Thymus (tissue), 11 donors: ENCODE data around the gene GSTM4. TPM values are rescaled to one million over a fixed set of nuclear protein-coding genes. Genes with fewer than 3 reads are reported as not detected.
A peak's percentile ranks its signal among the peaks of the same experiment; 100 is the strongest.

ENCODE experiments used
- DNase-seq, 9 donors: peaks; one replicate each; pipeline ENCODE4 v3.0.0-alpha.2; 2013; ENCODE audit warnings: low spot score in 9 of 9, low read depth in 6 of 9, missing footprints in 1 of 9
- H3K27ac ChIP-seq, 2 donors: one replicate each; pipeline ENCODE4 v1.5.1; 2013; ENCODE audit warnings: control low read depth in 1 of 2, low read depth in 1 of 2, low read length in 1 of 2, mild to moderate bottlenecking in 1 of 2, moderate library complexity in 1 of 2
- H3K27me3 ChIP-seq, 2 donors: one replicate each; pipeline ENCODE4 v1.5.1; 2013; ENCODE audit warnings: low read length in 1 of 2; ENCODE audit not compliant: control insufficient read depth in 2 of 2, insufficient read depth in 1 of 2
- H3K36me3 ChIP-seq, 2 donors: one replicate each; pipeline ENCODE4 v1.5.1; 2013; ENCODE audit warnings: low read length in 1 of 2, mild to moderate bottlenecking in 1 of 2, moderate library complexity in 1 of 2; ENCODE audit not compliant: control insufficient read depth in 2 of 2, insufficient read depth in 2 of 2
- H3K4me1 ChIP-seq, 2 donors: one replicate each; pipeline ENCODE4 v1.5.1; 2013; ENCODE audit warnings: low read length in 2 of 2; ENCODE audit not compliant: control insufficient read depth in 2 of 2, insufficient read depth in 2 of 2
- H3K4me3 ChIP-seq, 2 donors: one replicate each; pipeline ENCODE4 v1.5.1; 2013; ENCODE audit warnings: low read length in 2 of 2, control low read depth in 1 of 2, mild to moderate bottlenecking in 1 of 2
- H3K9me3 ChIP-seq, 2 donors: one replicate each; pipeline ENCODE4 v1.5.1; 2013; ENCODE audit warnings: low read length in 1 of 2, mild to moderate bottlenecking in 1 of 2; ENCODE audit not compliant: control insufficient read depth in 2 of 2, insufficient read depth in 1 of 2
- WGBS: extraction: QIAGEN DNeasy Blood & Tissue Kit; methylation state at CpG from one replicate; pipeline ENCODE4 v1.1.7; 2013; 5-methylcytosine and 5-hydroxymethylcytosine counted together
- polyA plus RNA-seq: library from polyadenylated mRNA; stranded (reverse); fragments of 200-250 nt; gene quantifications from one replicate; pipeline ENCODE4 v1.2.3, GENCODE V29; 2013
- total RNA-seq: library from RNA; stranded (reverse); fragments of 120-200 nt; gene quantifications from one replicate; pipeline ENCODE4 v1.2.4, GENCODE V29; 2013
- donor health status: healthy.

Gene GSTM4
- total and polyA plus RNA-seq, 2 donors, result 6.7 to 15.6 TPM

DNA sequence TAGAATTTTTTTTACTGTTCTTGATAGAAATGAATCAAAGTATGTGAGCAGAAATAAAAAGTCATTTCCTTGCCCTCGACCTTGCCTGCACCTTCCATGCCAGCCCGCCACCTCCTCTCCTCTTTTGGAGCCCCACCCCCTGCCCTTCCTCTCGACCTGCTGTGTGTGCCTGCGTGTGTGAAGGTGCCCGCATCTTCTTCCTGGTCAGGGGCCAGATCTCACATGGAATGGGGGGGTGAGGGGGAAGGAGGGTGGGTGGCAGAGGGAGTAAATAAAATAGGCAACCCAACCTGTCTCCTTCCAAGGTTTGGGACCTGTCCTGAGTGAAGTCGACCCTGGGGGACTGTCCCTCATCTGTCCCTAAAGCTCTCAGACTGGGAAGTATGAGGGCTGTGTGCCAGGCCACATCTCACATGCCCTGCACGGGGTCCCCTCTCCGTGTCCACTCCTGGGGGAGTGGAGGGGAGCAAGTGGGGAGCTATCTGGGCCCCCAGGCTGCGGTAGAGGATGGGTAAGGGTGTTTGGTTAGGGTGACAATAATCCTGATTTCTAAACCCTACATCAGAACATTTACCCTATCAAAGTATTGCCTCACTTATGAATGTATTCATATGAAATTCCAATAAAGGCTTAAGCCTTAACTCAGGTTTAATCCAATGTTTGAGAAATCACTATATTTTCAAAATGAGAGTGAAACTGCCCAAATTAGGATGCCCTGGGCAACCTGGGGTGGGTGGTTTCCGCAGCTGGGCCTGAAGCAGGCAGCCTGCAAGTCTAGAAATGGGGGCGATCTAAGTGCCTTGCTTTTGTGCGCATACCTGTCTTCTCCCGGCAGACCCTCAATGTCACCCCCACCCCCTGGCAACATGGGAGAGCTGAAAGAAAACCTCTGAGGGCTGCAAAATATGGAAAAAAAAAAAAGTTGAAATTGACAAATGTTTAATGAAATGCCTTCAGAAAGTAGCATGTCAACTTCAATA is 20.8 kb upstream of the GSTM4 start:
- peaks cover 16 to 20% of the 10 kb centered on the region in 2 donors for H3K36me3 ChIP-seq
- no peak overlapping the region for H3K27ac ChIP-seq
- no peaks in the 10 kb centered on the region for H3K9me3 ChIP-seq
- peaks cover 0 to 12% of the 10 kb centered on the region in 2 donors for H3K4me1 ChIP-seq
- H3K4me3 ChIP-seq, result no peak overlapping the region
- H3K27me3 ChIP-seq, result no peaks in the 10 kb centered on the region
- no peak for DNase-seq
- 57% methylated on average over 13 of the region's 13 CpGs for WGBS

GRCh38 chr1:109635862-109636200 is 20.1 kb upstream of the GSTM4 start:
- peaks cover 12 to 15% of the 10 kb centered on the region in 2 donors for H3K36me3 ChIP-seq
- no peaks in the 10 kb centered on the region for H3K9me3 ChIP-seq
- DNase-seq, result no peak
- WGBS, result 98% methylated on average over 2 of the region's 2 CpGs
- H3K27me3 ChIP-seq, result no peaks in the 10 kb centered on the region
- no peak overlapping the region for H3K27ac ChIP-seq
- H3K4me3 ChIP-seq, result no peak overlapping the region
- peaks cover 0 to 14% of the 10 kb centered on the region in 2 donors for H3K4me1 ChIP-seq

- WGBS, result 92% methylated on average over 9 of the region's 9 CpGs
- no peak for DNase-seq
- peaks cover 6 to 10% of the 10 kb centered on the region in 2 donors for H3K36me3 ChIP-seq
- H3K27me3 ChIP-seq, result no peaks in the 10 kb centered on the region
- no peaks in the 10 kb centered on the region for H3K9me3 ChIP-seq
- H3K27ac ChIP-seq, result no peak overlapping the region
- peaks cover 0 to 14% of the 10 kb centered on the region in 2 donors for H3K4me1 ChIP-seq
- H3K4me3 ChIP-seq, result no peak overlapping the region
These were observed 19.5 kb upstream of the GSTM4 start for GRCh38 chr1:109636201-109636952.

DNA sequence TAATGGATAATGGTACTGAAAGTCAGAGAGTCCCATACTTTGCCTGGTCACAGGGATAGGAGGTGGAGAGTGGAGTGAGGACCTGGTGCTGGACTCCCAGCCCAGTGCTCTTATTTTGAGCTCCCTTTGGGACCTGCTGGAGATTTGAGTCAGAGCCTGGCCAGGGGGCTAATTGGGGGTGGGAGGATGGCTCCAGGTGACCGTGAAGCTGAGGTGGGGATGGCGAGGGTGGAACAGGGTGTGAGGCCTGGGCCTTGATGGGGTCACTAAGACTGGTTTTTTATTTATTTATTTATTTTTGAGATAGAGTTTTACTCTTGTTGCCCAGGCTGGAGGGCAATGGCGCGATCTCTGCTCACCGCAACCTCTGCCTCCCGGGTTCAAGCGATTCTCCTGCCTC is 18.5 kb upstream of the GSTM4 start:
- no peaks in the 10 kb centered on the region for H3K27me3 ChIP-seq
- no peak overlapping the region for H3K4me3 ChIP-seq
- DNase-seq, result no peak
- no peaks in the 10 kb centered on the region for H3K9me3 ChIP-seq
- peaks cover 0 to under 1% of the 10 kb centered on the region in 2 donors for H3K36me3 ChIP-seq
- no peak overlapping the region for H3K27ac ChIP-seq
- WGBS, result 96% methylated on average over 7 of the region's 7 CpGs
- H3K4me1 ChIP-seq, result peaks cover 0 to 9% of the 10 kb centered on the region in 2 donors

DNA sequence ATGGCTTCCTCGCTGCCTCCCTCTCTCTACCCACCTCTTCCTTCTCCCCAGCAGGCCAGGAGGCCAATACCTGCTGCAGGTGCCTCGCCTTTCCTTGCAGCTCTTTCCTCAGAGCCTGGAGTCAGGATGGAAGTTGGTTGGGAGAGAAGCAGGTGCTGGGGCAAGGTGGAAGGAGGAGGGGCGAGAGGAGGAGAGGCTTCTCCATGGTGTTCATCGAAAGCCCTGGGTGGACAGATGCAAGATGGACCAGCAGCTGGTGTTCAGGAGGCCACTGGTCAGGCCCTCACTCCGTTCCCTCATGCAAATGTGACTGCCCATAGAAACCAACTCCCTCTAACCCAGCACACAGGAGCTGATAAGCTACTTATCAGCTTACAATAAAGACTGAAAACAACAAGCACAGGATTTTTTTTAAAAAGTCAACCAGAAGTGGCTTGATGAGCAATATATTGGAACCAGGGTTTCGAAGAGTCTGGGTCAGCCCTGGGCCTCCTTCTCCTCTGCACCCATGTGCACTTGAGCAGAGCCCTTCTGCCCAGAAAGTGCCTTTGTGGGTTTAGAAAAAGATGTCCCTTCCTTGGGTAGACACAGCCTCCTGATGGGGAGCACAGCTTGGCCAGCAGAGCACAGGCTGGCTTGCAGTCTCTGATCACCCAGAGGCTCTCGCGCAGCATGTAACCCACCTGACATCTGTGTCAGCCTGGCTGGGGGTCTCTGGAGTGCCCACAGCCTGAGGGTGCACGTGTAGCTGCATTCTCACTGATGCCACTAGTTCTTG is 16.6 kb upstream of the GSTM4 start:
- Histone ChIP-seq H3K9me3 (no peaks in the 10 kb centered on the region), H3K27ac (no peak overlapping the region), H3K27me3 (no peaks in the 10 kb centered on the region), H3K4me3 (no peak overlapping the region), H3K36me3 (no peaks in the 10 kb centered on the region), H3K4me1 (peaks cover 2 to 12% of the 10 kb centered on the region in 2 donors)
- WGBS, result 88% methylated on average over 9 of the region's 9 CpGs
- DNase-seq, result no peak

- 75% methylated on average over 6 of the region's 6 CpGs for WGBS
- DNase-seq, result no peak
These were observed 16.1 kb upstream of the GSTM4 start for GRCh38 chr1:109639841-109640184.

GRCh38 chr1:109640285-109640865 is 15.5 kb upstream of the GSTM4 start:
- H3K36me3 ChIP-seq, result no peaks in the 10 kb centered on the region
- peak in 8 of 9 donors; percentile 57 to 92 (median 82) for DNase-seq
- H3K27me3 ChIP-seq, result no peaks in the 10 kb centered on the region
- no peaks in the 10 kb centered on the region for H3K9me3 ChIP-seq
- H3K4me3 ChIP-seq, result no peak overlapping the region
- no peak overlapping the region for H3K27ac ChIP-seq
- WGBS, result 29% methylated on average over 5 of the region's 5 CpGs
- peaks cover 2 to 12% of the 10 kb centered on the region in 2 donors for H3K4me1 ChIP-seq

More at GRCh38 chr1:109639841-109640184, 16.1 kb upstream of the GSTM4 start:
- H3K4me1 ChIP-seq, result peaks cover 2 to 12% of the 10 kb centered on the region in 2 donors
- H3K27me3 ChIP-seq, result no peaks in the 10 kb centered on the region
- no peaks in the 10 kb centered on the region for H3K9me3 ChIP-seq
- no peak overlapping the region for H3K4me3 ChIP-seq
- no peak overlapping the region for H3K27ac ChIP-seq
- no peaks in the 10 kb centered on the region for H3K36me3 ChIP-seq

GRCh38 chr1:109641078-109641740 is 14.7 kb upstream of the GSTM4 start:
- Histone ChIP-seq H3K9me3 (no peaks in the 10 kb centered on the region), H3K4me1 (peaks cover 2 to 12% of the 10 kb centered on the region in 2 donors), H3K4me3 (no peak overlapping the region), H3K27ac (no peak overlapping the region), H3K27me3 (no peaks in the 10 kb centered on the region), H3K36me3 (no peaks in the 10 kb centered on the region)
- no peak for DNase-seq
- 92% methylated on average over 2 of the region's 2 CpGs for WGBS
